Activated CD4-positive, alpha-beta T cell treated with anti-CD3 and anti-CD28 coated beads for 4 hours (primary cell): ENCODE data around the gene DYDC2.
"Not testable (repeated sequence)": the region's sequence is repeated elsewhere in the genome, so short reads cannot be mapped to it uniquely, and the experiment has no call there.

ENCODE experiments used
- DNase-seq, 2 donors: peaks; one replicate each; pipeline ENCODE4 v3.0.0-alpha.2; 2020

Gene DYDC2

GRCh38 chr10:80414142-80414895 is 57.7 kb downstream of the DYDC2 start:
- no peak for DNase-seq

- no peak for DNase-seq
Observed at GRCh38 chr10:80415734-80416478, 59.3 kb downstream of the DYDC2 start.

- no peak for DNase-seq
Observed at GRCh38 chr10:80416479-80417098, 60.0 kb downstream of the DYDC2 start.

DNA sequence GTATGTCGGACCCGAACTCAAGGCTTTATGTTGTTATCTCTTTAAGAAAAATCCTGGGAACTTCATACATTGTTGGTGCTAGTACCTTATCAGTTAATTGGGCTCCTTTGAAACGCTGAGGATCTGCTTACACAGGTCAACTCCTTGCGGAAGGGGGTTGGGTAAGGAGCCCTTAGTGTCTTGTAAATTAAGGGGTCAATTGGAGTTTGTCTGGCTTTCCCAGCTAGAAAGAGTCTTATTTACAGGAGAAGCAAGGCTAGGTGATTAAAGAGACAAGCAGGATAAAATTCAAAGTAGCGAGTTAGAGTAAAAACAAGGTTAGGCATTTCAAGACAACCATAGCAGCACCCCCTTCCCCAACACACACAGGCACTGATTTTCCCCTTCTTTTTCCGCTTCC is 60.7 kb downstream of the DYDC2 start:
- not testable (repeated sequence) for DNase-seq
